Cardiac fibroblast (primary cell): ENCODE results near the gene MAPKAPK2.

ENCODE experiments used
- DNase-seq, 2 donors: peaks; one replicate each; pipeline versions ENCODE4 v3.0.0 to v3.0.0-alpha.2; 2010; ENCODE audit warnings: low read depth in 2 of 2
- H3K4me3 ChIP-seq, 2 donors: replicated peaks in 1 of 2; 1 replicate in 1 of 2; 2 replicates in 1 of 2; pipeline ENCODE4 v1.5.1; 2011; ENCODE audit warnings: low read depth in 2 of 2, low read length in 2 of 2, mild to moderate bottlenecking in 2 of 2, moderate library complexity in 1 of 2
- TF ChIP-seq, protein P1 (sequence below): IDR thresholded peaks from one replicate; pipeline ENCODE4 v1.5.1; 2011; ENCODE audit warnings: low read depth, mild to moderate bottlenecking, low read length, inconsistent platforms

Gene MAPKAPK2

DNA sequence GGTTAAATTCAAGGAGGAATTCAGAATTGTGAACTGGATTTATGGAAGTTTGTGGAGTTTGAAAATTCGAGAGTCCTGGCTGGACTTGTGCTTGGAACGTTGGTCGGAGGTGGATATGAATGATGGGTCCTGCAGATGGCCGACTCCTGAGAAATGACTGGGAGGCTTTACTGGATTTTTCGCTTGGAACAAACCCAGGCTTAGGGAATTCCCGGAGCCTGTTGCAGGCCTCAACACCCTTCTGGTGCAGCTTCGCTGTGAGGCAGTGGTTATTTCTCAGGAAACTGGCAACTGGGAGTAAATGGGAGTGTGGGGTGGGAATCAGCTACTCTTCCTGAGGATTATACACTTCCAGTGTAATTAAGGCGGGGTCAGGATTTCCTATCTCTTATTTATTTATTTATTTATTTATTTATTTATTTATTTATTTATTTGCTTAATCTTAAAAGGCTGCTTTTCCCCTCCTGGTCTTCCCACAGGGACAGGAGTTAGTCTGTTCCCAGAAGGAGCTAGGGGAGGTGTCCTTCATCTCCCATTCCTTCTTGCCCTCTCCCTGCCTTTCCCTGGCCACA, 21.1 kb downstream of the MAPKAPK2 start:
- H3K4me3 ChIP-seq: no peak overlapping the region
- peak; percentile 48 to 59 for DNase-seq
- TF ChIP-seq, protein P1, sequence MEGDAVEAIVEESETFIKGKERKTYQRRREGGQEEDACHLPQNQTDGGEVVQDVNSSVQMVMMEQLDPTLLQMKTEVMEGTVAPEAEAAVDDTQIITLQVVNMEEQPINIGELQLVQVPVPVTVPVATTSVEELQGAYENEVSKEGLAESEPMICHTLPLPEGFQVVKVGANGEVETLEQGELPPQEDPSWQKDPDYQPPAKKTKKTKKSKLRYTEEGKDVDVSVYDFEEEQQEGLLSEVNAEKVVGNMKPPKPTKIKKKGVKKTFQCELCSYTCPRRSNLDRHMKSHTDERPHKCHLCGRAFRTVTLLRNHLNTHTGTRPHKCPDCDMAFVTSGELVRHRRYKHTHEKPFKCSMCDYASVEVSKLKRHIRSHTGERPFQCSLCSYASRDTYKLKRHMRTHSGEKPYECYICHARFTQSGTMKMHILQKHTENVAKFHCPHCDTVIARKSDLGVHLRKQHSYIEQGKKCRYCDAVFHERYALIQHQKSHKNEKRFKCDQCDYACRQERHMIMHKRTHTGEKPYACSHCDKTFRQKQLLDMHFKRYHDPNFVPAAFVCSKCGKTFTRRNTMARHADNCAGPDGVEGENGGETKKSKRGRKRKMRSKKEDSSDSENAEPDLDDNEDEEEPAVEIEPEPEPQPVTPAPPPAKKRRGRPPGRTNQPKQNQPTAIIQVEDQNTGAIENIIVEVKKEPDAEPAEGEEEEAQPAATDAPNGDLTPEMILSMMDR: no peak

DNA sequence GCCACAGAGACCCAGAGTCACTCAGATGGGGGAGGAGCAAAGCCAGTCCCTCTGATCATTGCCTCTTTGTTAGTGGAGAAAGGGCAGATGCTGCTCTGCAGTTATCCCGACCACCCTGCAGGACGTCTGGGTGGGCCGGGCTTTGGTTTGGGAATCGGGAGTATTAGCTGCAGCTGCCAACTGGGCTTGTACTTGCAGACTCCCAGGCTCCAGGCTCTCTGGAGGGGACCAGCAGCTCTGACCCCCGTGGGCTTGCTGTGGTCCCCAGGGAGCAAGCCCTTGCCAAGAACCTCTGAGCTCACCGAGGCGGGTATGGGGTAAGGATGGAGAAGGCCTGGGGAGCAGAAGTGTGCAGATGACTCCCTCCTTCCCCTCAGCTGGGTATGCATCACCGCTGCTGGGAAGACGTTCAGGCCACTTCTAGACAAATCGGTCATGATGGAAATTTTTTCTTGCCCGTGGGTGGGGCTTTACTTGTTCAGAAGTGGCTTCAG, 21.6 kb downstream of the MAPKAPK2 start:
- TF ChIP-seq, protein P1: no peak
- peak overlapping the region in 1 of 2 donors; percentile 8 for H3K4me3 ChIP-seq
- peak; percentile 93 to 99 for DNase-seq

DNA sequence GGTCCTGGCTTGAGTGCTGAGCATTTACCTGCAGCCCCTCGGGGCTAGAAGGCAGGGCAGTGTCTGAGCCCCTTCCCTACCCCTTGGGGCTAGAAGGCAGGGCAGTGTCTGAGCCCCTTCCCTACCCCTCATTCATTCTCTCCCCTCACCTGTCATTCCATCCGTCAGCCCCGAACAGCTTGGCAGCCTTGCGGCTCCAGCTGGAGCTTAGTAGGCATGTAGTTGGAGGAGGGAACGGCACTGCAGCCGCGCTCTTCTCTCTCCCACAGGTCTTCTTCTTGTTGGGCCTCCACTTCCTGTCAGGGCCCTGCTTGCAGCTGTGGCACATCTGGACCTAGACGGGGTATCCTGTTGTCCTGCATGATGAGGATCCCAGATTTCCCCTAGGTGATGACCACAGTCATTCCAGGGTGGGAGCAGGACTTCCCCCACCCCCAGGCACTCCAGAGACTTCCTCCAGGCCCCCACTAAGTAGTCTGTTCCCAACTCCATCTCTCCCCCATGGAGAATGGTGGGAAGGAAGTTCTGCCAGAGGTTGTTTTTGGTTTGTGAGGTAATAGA, 22.2 kb downstream of the MAPKAPK2 start:
- peak overlapping the region in 1 of 2 donors; percentile 8 for H3K4me3 ChIP-seq
- TF ChIP-seq, protein P1: no peak
- DNase-seq: peak in 1 of 2 donors; percentile 41

DNA sequence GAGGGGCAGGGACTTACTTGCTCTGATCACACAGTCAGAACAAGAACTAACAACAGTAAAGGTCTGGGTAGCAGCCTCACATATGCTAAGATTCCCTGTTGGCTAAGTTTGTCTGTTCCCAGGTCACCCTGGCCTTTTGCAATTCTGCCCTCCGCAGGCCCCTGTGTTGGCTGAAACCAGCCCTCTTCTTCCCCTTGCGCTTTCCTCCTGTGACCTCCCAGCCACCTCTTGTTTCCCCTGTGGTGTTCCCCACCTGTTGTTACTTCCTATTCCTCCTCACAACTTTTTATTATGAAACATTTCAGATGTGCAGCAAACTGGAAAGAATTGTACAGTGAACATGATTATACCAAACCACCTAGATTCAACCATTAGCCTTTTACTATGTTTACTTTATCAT, 23.4 kb downstream of the MAPKAPK2 start:
- no peak overlapping the region for H3K4me3 ChIP-seq
- TF ChIP-seq, protein P1: no peak
- DNase-seq: no peak

DNA sequence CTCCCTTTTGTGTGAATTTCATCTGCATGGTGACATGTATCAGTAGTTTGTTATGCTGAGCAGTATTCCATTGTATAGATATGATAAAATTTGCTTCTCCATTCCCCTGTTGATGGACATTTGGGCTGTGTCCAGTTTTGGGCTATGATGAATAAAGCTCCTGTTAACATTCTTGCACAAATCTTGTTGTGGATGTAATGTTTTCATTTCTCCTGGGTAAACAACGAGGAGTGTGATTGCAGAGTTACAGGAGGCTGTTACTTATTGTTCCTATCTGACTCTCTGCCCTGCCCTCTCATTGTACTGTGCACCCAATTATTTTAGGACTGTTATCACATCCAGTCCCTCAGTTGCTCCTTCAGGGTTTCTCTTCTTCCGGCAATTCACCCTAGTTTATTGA, 24.2 kb downstream of the MAPKAPK2 start:
- DNase-seq: peak; percentile 49 to 62
- TF ChIP-seq, protein P1: no peak
- no peak overlapping the region for H3K4me3 ChIP-seq

DNA sequence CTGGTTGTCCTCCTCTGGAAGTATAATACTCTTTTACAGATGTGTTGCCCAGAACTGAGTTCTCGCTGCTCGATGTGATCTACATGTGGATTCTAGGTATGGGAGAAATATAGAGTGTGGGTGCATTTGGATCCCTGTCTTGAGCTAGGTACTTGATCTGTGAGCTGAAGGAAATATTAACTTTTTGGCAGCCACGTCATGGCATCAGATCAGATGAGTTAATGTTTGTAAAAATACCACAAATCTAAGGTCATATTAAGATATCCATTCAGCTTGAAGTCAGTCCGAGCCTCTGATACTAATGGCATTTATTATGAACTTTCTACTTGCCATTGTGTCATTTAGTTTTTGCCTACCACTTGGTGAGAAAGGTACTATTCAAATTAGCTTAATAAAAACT, 24.6 kb downstream of the MAPKAPK2 start:
- no peak for DNase-seq
- TF ChIP-seq, protein P1: no peak

More for the DNA sequence above, 24.6 kb downstream of the MAPKAPK2 start:
- no peak overlapping the region for H3K4me3 ChIP-seq
